Measurements from ENCODE around the gene SNX21.
A peak's percentile ranks its signal among the peaks of the same experiment; 100 is the strongest.

The SNX21 gene

DNA sequence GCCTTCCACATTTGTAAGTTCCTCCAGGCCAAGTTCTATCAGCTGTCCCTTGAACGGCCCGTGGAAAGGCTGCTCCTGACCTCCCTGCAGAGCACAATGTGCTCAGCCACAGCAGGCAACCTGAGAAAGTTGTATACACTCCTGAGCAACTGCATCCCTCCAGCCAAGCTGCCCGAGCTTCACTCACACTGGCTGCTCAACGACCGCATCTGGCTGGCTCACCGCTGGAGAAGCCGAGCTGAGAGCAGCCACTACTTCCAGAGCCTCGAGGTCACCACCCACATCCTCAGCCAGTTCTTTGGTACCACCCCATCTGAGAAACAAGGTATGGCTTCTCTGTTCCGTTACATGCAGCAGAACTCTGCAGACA lies 49.5 kb downstream of the SNX21 start:
- DNase-seq = no peak

DNA sequence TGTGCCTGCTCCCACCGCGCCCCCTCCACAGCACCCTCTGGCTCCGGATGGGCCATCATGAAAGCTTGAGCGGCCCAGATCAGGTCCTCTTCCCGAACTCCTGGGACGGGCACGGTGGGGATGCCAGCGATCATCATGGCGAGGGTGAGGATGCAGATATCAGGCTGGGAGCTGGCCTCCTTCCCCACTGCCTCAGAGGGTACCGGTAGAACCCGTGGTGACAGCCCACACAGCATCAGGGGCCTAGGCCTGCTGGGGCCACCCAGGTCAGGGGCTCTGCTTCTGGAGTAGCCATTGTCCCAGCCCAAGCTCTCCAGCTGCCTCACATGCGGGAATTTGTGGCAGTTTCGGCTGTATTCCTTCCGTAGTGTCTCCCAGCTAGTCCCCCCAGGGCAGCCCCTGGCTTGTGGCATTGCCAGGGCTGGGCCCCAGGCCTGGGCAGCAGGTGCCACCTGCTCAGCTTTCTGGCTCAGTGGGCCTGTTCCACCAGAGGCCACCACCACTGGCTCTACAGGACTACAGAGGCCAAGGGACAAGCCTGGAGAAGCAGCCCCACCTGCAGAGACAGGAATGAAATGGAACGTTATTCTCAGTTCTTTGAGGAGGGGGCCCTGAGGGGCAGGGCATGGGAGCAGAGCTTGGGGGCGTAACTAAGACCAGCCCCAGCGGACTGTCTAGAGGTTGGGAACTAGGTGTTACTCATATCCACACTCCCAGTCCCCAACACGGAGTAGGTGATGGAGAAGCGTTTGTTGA lies 53.2 kb downstream of the SNX21 start:
- no peak for DNase-seq

DNA sequence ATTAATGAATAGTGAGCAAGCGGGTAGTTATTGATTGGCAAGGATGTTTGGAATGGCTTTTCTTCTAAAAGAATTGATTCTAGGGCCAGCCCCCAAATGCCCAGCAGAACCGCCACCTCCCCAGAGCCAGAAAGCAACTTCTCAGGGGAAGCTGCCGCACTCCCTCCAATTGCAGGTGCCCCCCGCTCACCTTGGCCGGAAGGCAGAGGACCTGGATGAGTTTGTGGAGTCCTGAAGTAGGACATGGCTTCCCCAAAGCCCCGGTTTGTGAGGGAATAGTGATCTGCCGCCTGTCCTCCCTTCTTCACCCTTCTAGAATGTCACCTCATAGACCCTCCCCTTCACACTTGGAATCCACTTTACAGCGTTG lies 53.7 kb downstream of the SNX21 start, which contains the start of gene SPATA25:
TSS of gene SPATA25 (minus strand) at position 277 of the 370 bp plus-strand sequence. CDS start at position 245, 32 bp downstream.
- no peak for DNase-seq

DNA sequence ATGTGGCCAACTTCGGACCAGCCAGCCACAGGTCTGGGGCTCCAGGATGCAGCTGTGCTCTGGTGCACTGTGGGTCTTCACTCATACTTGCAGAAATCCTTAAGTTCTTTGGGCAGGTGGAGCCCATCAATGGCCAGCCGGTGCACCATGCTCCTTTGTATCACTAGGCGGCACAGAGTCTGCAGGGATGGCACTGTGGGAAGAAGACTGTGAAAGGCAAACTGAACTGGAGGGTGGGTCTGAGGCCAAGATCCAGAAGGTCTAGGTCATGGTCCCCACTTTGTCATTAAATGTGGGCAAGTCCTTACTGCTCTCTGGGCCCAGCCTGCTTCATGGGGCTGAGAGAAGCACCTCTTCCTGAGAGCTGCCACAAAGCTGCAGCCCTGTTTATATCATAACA lies 55.1 kb downstream of the SNX21 start:
- no peak for DNase-seq

DNA sequence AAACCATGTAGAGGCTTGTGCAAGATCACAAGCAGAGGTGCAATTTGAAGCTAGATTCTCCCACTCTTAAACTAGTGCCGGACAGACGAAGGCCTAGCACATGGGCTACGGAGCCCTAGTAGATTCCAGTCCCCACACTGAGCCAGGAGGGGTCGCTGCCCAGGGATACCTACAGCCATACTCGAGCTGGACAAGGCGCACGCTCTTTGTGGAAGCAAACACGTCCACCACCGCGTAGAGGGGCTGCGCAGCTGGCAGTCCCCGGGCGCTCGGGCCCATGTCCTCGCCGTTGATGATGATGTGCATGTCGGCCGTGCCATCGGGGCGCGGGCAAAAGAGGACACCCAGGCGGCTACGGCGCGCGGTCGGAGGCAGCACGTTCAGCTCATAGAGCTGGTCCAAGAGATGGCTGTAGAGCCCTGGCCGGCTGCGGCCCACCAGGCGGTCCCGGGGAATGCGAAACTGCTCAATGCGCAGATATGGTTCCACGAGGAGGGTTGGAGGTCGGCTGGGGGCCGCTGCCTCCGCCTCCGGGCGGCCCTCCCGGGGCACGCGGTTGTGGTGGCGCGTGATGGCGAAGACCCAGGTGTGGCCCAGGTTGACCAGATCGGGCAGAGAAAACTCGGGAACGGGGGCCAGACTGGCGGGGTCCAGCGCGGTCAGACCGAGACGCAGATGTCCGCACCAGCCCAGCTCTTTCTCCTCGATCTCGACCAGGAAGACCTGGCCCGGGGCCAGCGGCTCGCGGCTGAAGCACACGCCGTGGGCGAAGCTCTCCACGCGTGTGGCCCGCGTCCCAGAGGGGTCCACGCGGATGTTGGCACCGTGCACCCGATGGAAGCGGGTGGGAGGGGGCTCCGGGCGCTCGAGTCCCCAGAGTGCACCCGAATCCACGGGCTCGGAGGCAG lies 56.7 kb downstream of the SNX21 start:
- DNase-seq = peak; percentile 95

DNA sequence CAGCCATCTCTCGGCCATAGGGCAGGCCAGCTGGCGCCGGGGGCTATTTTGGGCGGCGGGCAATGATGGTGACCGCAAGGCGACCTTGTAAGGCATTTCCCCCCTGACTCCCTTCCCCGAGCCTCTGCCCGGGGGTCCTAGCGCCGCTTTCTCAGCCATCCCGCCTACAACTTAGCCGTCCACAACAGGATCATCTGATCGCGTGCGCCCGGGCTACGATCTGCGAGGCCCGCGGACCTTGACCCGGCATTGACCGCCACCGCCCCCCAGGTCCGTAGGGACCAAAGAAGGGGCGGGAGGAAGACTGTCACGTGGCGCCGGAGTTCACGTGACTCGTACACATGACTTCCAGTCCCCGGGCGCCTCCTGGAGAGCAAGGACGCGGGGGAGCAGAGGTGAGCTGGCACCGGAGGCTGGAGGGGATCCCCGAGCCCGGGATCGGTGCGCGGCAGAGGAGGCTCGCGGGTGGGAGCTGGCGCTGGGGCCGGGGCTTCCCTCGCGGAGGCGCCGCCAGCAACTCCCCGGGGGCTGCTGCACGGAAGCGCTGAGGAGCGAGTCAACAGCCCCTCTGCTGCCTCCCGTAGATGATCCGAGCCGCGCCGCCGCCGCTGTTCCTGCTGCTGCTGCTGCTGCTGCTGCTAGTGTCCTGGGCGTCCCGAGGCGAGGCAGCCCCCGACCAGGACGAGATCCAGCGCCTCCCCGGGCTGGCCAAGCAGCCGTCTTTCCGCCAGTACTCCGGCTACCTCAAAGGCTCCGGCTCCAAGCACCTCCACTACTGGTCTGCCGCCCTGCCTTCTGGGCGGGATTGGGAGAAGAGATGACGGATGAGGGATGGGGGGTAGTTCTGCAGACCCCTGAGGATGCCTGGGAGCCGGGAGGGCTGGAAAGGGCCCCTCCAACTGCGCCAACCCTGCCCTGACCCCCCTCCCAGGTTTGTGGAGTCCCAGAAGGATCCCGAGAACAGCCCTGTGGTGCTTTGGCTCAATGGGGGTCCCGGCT lies 57.7 kb downstream of the SNX21 start, which contains the start of the genes CTSA and NEURL2:
TSS of gene CTSA (plus strand) at position 351 of the 999 bp plus-strand sequence. CDS start at position 585, 234 bp downstream.
TSS of gene NEURL2 (minus strand) at position 224 of the 999 bp plus-strand sequence. CDS start at position 7, 217 bp downstream.
- DNase-seq = peak; percentile 97

DNA sequence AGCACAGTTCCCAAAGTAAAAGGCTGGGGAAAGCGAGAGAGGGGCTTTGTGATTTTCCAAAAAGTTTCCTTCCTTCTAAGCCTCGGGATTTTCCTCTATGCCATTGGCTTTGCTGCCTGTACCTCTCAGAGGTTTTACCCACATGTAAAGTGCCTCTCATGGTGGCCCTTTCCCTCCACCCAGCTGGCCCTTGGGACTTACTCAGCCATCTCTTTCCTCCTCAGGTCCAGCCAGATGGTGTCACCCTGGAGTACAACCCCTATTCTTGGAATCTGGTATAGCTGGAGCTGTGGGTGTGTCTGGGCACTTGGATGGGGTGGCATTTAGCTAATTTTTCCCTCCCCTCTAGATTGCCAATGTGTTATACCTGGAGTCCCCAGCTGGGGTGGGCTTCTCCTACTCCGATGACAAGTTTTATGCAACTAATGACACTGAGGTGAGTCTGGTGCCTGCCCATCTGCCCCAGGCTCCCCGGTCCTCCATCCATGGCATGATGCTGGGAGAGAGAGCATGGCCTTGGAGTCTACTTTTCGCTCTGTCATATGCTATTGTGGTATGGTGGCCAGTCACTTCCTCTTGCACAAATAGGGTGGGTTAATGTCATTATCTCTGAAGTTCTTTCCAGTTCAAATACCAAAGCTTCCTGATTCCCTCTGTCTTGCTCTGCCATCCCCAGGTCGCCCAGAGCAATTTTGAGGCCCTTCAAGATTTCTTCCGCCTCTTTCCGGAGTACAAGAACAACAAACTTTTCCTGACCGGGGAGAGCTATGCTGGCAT lies 58.6 kb downstream of the SNX21 start:
- DNase-seq = no peak
